GM12878 (cell line): Measurements from ENCODE around the gene TXNDC16.

Experiments
- CEBPB ChIP-seq, 2 experiments: fragments of 150-350 bp in 1 of 2; IDR thresholded peaks; 2 replicates each; pipeline ENCODE4 v1.6.1; 2012 to 2014; ENCODE audit warnings: low read depth in 2 of 2, low read length in 2 of 2, borderline replicate concordance in 1 of 2, inconsistent platforms in 1 of 2
- EZH2 ChIP-seq: IDR thresholded peaks from 2 replicates; pipeline ENCODE4 v1.6.1; 2012; ENCODE audit warnings: low read depth, mild to moderate bottlenecking, control low read depth, inconsistent platforms, low read length, borderline replicate concordance; ENCODE audit not compliant: control insufficient read depth
- FOXK2 ChIP-seq: fragments of 450-650 bp; IDR thresholded peaks from 2 replicates; pipeline ENCODE4 v1.6.1; 2017; ENCODE audit warnings: mild to moderate bottlenecking, moderate library complexity
- NR2F1 ChIP-seq: fragments of 450-650 bp; conservative IDR thresholded peaks from 2 replicates; pipeline ENCODE4 v1.6.1; 2017; ENCODE audit warnings: mild to moderate bottlenecking
- RAD21 ChIP-seq: IDR thresholded peaks from 2 replicates; pipeline ENCODE4 v1.6.1; 2011; ENCODE audit warnings: mild to moderate bottlenecking, low read depth, low read length, moderate library complexity; ENCODE audit not compliant: insufficient read depth
- RBBP5 ChIP-seq: fragments of 200-600 bp; sonication (generic); conservative IDR thresholded peaks from 2 replicates; pipeline ENCODE4 v1.6.1; 2016
- ZNF217 ChIP-seq: fragments of 450-650 bp; IDR thresholded peaks from 2 replicates; pipeline ENCODE4 v1.6.1; 2017; ENCODE audit warnings: antibody characterized with exemption, mild to moderate bottlenecking

DNA sequence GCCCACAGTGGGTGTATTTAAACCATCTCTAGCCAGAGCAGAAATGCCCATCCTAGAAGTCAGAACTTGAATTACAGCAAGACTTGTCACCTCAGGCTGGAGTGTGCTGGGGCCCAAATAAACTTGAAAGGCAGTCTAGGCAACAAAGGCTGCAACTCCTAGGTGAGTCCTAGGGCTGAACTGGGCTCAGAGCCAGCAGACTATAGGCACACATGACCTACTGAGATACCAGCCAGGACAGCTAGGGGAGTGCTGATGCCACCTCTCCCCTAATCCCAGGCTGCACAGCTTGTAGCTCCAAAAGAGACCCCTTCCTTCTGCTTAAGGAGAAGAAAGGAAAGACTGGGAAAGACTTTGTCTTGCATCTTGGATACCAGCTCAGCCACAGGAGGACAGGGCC, 106.0 kb downstream of the TXNDC16 start:
- TF ChIP-seq NR2F1 = no peak
- TF ChIP-seq CEBPB (IDR thresholded peaks at IDR 0.05; ENCODE audit: borderline replicate concordance in 1 of 2, low read depth in 2 of 2, low read length in 2 of 2) = no peak
- no peak for TF ChIP-seq RBBP5
- TF ChIP-seq FOXK2 = no peak
- TF ChIP-seq RAD21 = no peak
- no peak for TF ChIP-seq ZNF217
- TF ChIP-seq EZH2 = no peak
